ENCODE results near the gene FLOT1.
A peak's percentile ranks its signal among the peaks of the same experiment; 100 is the strongest.

Gene FLOT1

DNA sequence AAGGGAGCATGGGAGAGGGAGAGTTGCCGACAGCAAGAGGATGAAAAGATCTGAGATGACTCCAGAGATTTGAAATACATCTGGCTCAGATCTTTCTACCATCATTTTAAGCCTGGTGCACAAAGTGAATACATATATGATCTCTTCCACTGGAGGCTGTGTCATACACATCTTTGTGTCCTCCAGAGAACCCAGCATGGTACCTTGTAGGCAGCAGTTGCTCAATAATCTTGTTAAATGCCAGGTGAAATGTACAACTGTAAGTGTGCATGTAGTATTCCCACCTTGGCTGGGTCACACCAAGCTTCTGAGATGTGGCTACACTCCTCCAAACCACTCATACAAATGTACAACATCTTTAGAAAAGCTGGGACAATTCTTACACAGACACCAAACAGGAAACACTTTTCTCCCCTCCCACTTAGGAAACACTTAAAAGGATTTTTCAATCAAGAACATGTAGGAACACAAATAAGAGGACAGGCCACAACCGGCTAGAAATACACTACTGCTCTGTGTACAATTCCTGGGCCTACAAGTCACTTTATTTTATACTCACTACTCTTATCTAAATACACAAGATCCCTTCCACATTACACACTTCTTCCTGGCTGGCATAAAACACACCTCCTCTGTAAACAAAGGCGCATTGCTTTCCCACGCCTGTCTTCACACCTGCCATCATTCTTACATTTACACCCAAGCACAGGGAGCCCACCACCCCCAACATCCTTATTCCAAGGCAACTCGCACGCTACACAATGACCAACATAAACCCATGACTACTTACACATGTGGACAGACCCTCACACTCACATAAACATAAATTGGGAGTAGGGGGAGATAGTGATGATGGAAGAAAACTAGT lies 5.6 kb upstream of the FLOT1 start:
- DNase-seq (ENCODE audit: low read depth in 2 of 3, low spot score in 1 of 3), result no peak

DNA sequence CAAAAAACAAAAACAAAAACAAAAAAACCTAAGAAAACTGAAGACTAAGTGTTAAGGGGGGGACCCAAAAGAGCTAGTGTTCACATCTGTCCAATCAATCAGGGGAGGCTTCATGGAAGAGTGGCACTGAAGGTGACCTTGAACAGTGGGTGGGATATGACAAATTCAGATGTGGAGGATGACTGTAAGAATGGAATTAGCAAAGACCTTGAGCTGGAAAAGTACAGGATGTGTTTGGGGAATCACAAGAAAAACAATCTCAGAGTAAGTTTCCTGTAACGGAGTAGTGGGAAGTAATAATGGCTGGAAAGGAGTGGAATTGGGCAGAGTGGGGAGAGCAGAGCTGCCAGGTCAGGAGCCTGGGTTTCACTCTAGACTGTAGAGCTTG lies 4.8 kb upstream of the FLOT1 start:
- no peak for DNase-seq (ENCODE audit: low read depth in 2 of 3, low spot score in 1 of 3)

- peak; percentile 82 to 89 (median 86) for DNase-seq (ENCODE audit: low read depth in 2 of 3, low spot score in 1 of 3)
These were observed 1.7 kb upstream of the FLOT1 start, which contains the start of gene IER3 for GRCh38 chr6:30744054-30744805. Gene IER3, minus strand, starts transcription at chr6:30744547. Its CDS starts 29 bp downstream, at chr6:30744518.

- DNase-seq (ENCODE audit: low read depth in 2 of 3, low spot score in 1 of 3), result peak in 1 of 3 donors; percentile 39
These were observed 889 bp upstream of the FLOT1 start for GRCh38 chr6:30743099-30744053.

DNA sequence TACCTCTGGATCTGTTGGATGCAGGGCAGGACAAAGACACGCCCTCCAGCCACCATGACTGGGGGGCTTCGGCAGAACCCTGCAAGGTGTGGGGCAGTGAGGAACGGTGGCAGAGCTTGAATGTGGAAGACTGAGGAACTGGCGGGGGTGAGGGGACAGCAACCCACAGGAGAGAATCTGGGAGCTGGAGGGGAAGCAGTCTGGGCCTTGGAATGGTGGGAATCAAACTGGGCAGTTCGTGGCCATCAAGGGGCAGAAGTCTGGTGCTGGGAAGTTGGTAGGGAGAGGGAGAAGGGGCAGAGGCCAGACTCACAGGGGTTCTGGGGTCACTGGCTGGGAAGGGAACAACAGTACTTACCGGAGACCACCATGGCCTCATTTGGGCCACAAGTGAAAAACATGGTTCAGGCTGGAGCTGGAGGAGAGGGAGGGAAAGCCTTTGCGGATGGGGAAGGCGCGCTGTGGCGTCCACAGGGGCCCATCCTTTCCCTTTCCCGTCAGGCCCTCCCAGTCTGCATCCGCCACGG lies 635 bp downstream of the FLOT1 start:
- DNase-seq (ENCODE audit: low read depth in 2 of 3, low spot score in 1 of 3), result peak in 1 of 3 donors; percentile 36

DNA sequence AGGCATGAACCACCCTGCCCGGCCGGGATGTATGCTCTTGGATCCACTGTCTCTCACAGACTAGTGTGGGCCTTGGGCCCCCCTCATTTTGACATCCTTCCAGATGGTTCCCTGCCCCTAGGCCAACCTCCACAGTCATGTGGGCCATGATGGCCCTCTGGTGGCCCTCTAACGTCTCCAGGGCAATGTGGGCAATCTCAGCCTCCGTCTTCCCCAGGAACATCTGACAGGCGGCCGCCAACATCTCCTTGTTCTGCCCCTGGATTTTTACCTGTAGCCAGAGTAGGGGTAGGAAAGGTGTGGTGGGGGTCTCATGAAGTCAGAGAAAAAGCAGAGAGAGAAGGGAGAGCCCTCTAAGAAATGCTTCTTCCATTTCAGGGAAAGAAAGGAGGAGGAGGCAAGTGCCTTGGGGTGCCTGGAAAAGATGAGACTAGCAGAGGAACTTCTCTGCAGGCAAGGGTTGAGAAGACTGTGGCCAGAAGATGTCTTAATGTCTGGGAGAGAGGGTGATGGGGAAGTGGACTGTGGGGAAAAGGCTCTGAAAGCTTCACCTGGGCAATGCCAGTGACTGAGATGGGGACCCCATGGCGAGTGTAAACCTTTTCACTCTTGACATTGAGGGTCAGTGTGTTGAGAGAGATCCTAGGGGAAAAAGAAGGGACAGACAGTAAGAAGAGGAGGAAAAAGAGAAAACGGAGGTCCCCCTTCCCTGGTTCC lies 1.3 kb downstream of the FLOT1 start:
- no peak for DNase-seq (ENCODE audit: low read depth in 2 of 3, low spot score in 1 of 3)

DNA sequence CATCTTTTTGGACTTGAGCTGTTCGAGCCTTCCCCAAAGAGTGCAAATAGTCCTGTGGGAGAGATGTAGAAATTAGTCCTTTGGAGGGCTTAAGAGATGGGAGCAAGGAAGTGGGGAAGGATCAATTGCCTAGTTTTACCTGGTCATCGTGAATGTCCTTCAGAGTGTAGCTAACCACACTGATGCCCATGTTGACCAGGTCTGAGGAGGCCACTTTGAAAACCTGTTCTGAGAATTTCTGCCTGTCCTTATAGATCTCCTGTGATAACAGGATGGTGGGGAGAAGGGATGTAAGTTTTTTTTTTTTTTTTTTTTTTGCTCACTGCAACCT lies 2.0 kb downstream of the FLOT1 start:
- DNase-seq (ENCODE audit: low read depth in 2 of 3, low spot score in 1 of 3), result no peak

GRCh38 chr6:30738532-30738931 lies 4.0 kb downstream of the FLOT1 start:
- no peak for DNase-seq (ENCODE audit: low read depth in 2 of 3, low spot score in 1 of 3)

- no peak for DNase-seq (ENCODE audit: low read depth in 2 of 3, low spot score in 1 of 3)
These were observed 6.7 kb downstream of the FLOT1 start for GRCh38 chr6:30735668-30736314.

GRCh38 chr6:30732237-30732943 lies 10.1 kb downstream of the FLOT1 start:
- no peak for DNase-seq (ENCODE audit: low read depth in 2 of 3, low spot score in 1 of 3)

- DNase-seq (ENCODE audit: low read depth in 2 of 3, low spot score in 1 of 3), result peak; percentile 81 to 86 (median 85)
These were observed 11.7 kb downstream of the FLOT1 start for GRCh38 chr6:30730601-30731435.

- no peak for DNase-seq (ENCODE audit: low read depth in 2 of 3, low spot score in 1 of 3)
These were observed 14.4 kb downstream of the FLOT1 start for GRCh38 chr6:30727920-30728553.

DNA sequence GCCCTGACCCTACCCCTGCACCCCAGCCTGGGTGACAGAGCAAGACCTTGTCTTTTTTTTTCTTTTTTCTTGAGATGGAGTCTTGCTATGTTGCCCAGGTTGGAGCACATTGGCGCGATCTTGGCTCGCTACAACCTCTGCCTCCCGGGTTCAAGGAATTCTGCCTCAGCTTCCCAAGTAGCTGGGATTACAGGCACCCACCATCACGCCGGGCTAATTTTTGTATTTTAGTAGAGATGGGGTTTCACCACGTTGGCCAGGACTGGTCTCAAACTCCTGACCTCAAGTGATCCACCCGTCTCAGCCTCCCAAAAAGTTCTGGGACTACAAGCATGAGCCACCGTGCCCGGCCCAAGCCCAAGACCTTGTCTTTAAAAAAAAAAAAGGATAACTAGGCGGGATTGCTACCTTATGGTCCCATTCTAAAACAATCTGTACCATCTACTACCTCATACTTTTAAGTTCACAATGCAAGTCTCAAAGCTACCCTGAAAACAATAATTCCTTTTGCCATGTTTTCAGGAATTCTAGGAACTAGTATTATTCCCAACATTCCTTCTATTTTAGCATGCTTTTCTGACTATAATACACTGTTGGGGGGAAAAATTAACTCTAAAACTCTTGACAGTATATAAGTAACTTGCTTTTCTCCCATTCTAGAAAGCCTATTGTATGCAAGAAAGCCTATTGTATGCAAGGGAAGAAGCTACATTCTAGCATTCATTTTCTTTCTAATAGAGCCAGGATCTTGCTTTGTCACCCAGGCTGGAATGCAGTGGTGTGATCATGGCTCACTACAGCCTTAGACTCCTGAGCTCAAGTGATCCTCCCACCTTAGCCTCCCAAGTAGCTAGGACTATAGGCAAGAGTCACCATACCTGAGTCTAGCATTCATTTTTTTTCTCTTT lies 15.7 kb downstream of the FLOT1 start:
- no peak for DNase-seq (ENCODE audit: low read depth in 2 of 3, low spot score in 1 of 3)

- DNase-seq (ENCODE audit: low read depth in 2 of 3, low spot score in 1 of 3), result no peak
These were observed 16.6 kb downstream of the FLOT1 start for GRCh38 chr6:30725713-30726505.

- DNase-seq (ENCODE audit: low read depth in 2 of 3, low spot score in 1 of 3), result no peak
These were observed 17.4 kb downstream of the FLOT1 start for GRCh38 chr6:30724906-30725667.

All from stimulated activated CD4-positive, alpha-beta T cell treated with anti-CD3 and anti-CD28 coated beads, Interleukin-12 subunit alpha, Interleukin-12 subunit beta, amount 100 ng/mL, for 48 hours (primary cell).